Activated naive CD8-positive, alpha-beta T cell treated with anti-CD3 and anti-CD28 coated beads, Interleukin-2, amount 10 ng/mL, durations not matched to agents 7 days and 5 days (primary cell): ENCODE results near the gene HECTD4. TPM values are rescaled to one million over a fixed set of nuclear protein-coding genes. Genes with fewer than 3 reads are reported as not detected.
"Not testable (repeated sequence)": the region's sequence is repeated elsewhere in the genome, so short reads cannot be mapped to it uniquely, and the experiment has no call there.

Source experiments
- ATAC-seq: fragments of 150-1000 bp; cut with Tn5 transposase; one replicate; pipeline ENCODE4 v1.10.0; 2021; ENCODE audit warnings: low read depth, moderate library complexity
- POLR2A ChIA-PET: fragments of 350-600 bp; sonication (Branson Sonifier 250); formaldehyde crosslinking; loops from one replicate; lab custom pipeline; 2021; ENCODE audit warnings: antibody characterized with exemption; lab: Charles Lee
- DNase-seq: peaks from one replicate; pipeline ENCODE4 v3.0.0; 2021
- H3K27ac Mint-ChIP-seq: one replicate; pipeline ENCODE4 v1.8.0; 2022; ENCODE audit warnings: mild to moderate bottlenecking, mixed read lengths
- H3K27me3 Mint-ChIP-seq: one replicate; pipeline ENCODE4 v1.8.0; 2022; ENCODE audit warnings: mild to moderate bottlenecking, moderate library complexity, mixed read lengths
- H3K36me3 Mint-ChIP-seq: one replicate; pipeline ENCODE4 v1.8.0; 2021; ENCODE audit warnings: mild to moderate bottlenecking, mixed read lengths
- H3K4me1 Mint-ChIP-seq: one replicate; pipeline ENCODE4 v1.8.0; 2021; ENCODE audit warnings: mixed read lengths
- H3K4me3 Mint-ChIP-seq: one replicate; pipeline ENCODE4 v1.8.0; 2022; ENCODE audit warnings: mild to moderate bottlenecking, moderate library complexity, mixed read lengths
- H3K9me3 Mint-ChIP-seq: one replicate; pipeline ENCODE4 v1.8.0; 2021; ENCODE audit warnings: mixed read lengths
- total RNA-seq, 2 experiments: library from RNA; stranded (reverse); gene quantifications; one replicate each; pipeline ENCODE4 v1.2.3, GENCODE V29; 2021

The HECTD4 gene
- total RNA-seq, 2 experiments from 2014 or later: 45.8 to 47.0 TPM

DNA sequence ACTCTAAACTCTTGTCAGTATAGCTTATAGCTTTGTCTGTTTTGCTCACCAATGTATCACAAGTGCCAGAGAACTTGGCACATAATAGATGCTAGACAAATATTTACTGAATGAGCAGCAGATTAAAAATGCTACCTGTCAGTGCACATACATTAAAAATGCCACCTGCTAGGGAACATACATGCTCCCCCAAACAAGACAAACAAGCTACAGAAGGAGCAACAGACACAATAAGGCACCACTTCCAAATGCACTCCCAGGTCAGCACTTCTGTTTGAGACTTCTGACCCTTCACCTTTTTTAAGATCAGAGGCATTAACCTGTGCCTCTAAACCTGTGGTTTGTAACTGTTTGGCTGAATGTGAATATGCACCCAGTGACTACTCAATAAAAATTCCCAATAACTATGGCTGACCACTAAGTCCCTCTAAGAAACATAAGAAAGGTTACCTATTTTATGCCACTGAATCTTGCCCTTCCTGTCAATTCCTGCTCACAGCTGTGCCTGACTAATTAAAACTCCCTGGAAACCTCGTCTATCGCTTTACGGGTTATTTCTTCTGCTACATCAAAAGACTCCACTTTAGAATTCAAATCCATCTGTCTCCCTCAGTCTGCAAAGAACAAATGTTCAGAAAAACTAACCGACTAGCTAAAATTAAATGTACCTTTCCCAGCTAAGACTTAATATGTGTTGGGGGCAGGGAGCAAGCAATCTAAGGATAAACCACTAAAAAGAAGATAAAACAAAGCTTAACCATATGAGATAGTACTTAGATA, 41.0 kb downstream of the HECTD4 start:
- DNase-seq (no peak), ATAC-seq (no peak)
- peaks cover 10% of the 10 kb centered on the region for H3K4me1 Mint-ChIP-seq
- no peak overlapping the region for H3K27ac Mint-ChIP-seq
- peaks cover 5% of the 10 kb centered on the region for H3K36me3 Mint-ChIP-seq
- H3K27me3 Mint-ChIP-seq: no peaks in the 10 kb centered on the region
- no peaks in the 10 kb centered on the region for H3K9me3 Mint-ChIP-seq
- no peak overlapping the region for H3K4me3 Mint-ChIP-seq
- POLR2A ChIA-PET: no interaction called here

DNA sequence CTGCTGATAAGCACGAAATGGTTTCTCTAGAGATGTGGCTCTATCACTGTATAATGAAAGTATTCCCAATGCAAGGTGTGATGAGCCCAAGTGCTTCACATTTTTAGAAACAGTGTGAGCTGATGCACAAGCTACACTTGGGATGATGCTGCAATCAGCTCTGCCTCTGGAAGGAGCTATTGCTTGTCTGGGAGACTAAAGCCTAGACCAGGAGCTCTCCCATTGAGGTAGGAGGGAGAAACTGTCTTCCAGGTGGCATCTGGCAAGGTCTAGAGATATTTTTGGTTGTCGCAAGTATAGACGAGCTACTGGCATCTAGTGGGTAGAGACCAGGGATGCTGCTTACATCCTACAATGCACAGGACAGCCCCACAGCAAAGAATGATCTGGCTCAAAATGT, 42.0 kb downstream of the HECTD4 start:
- peaks cover 6% of the 10 kb centered on the region for H3K4me1 Mint-ChIP-seq
- H3K4me3 Mint-ChIP-seq: no peak overlapping the region
- DNase-seq: no peak
- POLR2A ChIA-PET: no interaction called here
- H3K27me3 Mint-ChIP-seq: no peaks in the 10 kb centered on the region
- H3K9me3 Mint-ChIP-seq: no peaks in the 10 kb centered on the region
- H3K36me3 Mint-ChIP-seq: peaks cover 4% of the 10 kb centered on the region
- H3K27ac Mint-ChIP-seq: no peak overlapping the region
- no peak for ATAC-seq

DNA sequence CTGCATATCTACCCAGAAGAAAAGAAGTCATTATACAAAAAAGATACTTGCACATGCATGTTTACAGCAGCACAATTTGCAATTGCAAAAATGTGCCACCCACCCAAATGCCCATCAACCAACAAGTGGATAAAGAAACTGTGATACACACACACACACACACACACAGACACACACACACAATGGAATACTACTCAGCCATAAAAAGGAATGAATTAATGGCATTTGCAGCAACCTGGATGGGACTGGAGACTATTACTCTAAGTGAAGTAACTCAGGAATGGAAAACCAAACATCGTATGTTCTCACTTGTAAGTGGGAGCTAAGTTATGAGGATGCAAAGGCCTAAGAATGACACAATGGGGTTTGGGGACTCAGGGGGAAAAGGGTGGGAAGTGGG, 47.2 kb downstream of the HECTD4 start:
- H3K4me3 Mint-ChIP-seq, H3K9me3 Mint-ChIP-seq, H3K4me1 Mint-ChIP-seq, ATAC-seq, H3K27me3 Mint-ChIP-seq, H3K27ac Mint-ChIP-seq, POLR2A ChIA-PET, H3K36me3 Mint-ChIP-seq, DNase-seq: not testable (repeated sequence)

GRCh38 chr12:112333019-112333418, 49.2 kb downstream of the HECTD4 start:
- no peak overlapping the region for H3K27ac Mint-ChIP-seq
- DNase-seq: no peak
- H3K4me3 Mint-ChIP-seq: no peak overlapping the region
- peaks cover 3% of the 10 kb centered on the region for H3K36me3 Mint-ChIP-seq
- no peaks in the 10 kb centered on the region for H3K9me3 Mint-ChIP-seq
- no peak for ATAC-seq
- no peaks in the 10 kb centered on the region for H3K27me3 Mint-ChIP-seq
- peaks cover 2% of the 10 kb centered on the region for H3K4me1 Mint-ChIP-seq
- POLR2A ChIA-PET: no interaction called here

DNA sequence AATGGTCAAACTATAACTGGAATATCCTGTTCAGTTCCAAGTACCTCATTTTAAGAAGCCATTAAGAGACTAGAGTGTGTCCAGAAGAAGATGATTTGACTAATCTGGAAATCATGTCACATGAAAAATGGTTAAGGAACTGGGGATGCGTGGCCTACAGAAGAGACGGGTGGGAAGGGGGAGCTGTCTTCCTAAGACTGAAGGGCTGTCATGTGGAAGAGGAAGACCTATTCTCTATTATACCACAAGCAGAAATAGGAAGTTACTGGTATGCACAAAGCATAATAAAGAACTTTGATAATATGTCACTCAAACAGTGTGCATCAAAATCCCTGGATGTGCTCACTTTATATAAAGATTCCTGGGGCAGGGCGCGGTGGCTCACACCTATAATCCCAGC, 50.3 kb downstream of the HECTD4 start:
- H3K27me3 Mint-ChIP-seq: no peaks in the 10 kb centered on the region
- peaks cover 2% of the 10 kb centered on the region for H3K4me1 Mint-ChIP-seq

DNA sequence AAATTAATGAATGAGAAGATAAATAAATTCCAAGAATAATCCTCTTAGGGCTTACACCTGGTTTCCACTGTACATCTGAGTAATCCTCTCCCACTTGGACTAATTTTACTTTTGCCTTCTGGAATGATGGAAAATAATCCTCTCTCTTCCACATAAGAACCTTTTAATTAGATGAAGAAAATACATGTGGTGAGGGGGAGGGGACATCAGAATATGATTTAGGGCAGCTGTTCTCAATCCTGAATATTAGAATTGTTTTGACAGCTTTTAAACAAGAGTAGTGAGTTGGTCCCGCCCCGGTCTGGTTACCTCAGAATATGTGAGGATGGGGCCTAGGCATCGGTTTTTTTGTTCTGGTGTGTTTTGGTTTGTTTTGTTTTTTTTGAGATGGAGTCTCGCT, 51.5 kb downstream of the HECTD4 start:
- POLR2A ChIA-PET: no interaction called here
- H3K4me1 Mint-ChIP-seq: peaks cover 2% of the 10 kb centered on the region
- DNase-seq (no peak), ATAC-seq (no peak)
- peaks cover 3% of the 10 kb centered on the region for H3K36me3 Mint-ChIP-seq
- no peak overlapping the region for H3K4me3 Mint-ChIP-seq
- no peak overlapping the region for H3K27ac Mint-ChIP-seq
- H3K27me3 Mint-ChIP-seq: no peaks in the 10 kb centered on the region
- H3K9me3 Mint-ChIP-seq: no peaks in the 10 kb centered on the region

More for the DNA sequence above, 50.3 kb downstream of the HECTD4 start:
- no peak for ATAC-seq
- Mint-ChIP-seq H3K27ac (no peak overlapping the region), H3K36me3 (peaks cover 3% of the 10 kb centered on the region), H3K9me3 (no peaks in the 10 kb centered on the region), H3K4me3 (no peak overlapping the region)
- no peak for DNase-seq
- POLR2A ChIA-PET: no interaction called here

DNA sequence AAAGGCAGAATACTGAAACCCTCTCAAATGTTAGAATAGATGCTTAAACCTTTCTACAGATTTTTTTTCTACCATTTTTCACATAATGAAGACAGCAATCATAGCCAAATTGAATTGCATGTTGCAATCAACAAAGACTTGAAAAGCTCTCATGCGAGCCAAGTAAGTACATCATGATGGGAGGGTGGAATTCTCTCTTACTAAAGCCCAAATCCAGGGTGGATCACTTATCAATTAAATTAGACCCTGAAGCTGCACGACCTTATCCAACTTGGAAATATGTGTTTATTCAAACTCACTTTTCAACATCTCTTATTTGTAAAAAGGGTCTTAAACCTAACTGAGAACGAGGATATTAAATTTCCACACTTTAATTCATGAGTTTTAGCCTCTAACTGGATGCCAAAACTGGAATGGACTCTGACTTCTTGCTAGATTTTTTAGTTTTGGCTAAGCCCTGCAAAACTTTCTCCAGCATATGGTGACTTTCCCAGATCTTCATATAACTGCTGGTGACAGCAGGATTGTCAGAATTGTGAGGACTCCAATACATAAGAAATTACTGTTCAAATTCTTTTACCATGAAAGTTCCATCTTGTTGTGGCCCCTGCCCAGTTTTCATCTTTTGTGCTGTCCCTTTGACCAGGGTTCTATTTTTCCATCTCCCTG, 53.6 kb downstream of the HECTD4 start:
- DNase-seq (no peak), ATAC-seq (no peak)
- Mint-ChIP-seq H3K36me3 (no peaks in the 10 kb centered on the region), H3K27me3 (peaks cover 2% of the 10 kb centered on the region), H3K27ac (no peak overlapping the region), H3K4me3 (no peak overlapping the region), H3K9me3 (no peaks in the 10 kb centered on the region), H3K4me1 (peaks cover 2% of the 10 kb centered on the region)
- POLR2A ChIA-PET: no interaction called here

DNA sequence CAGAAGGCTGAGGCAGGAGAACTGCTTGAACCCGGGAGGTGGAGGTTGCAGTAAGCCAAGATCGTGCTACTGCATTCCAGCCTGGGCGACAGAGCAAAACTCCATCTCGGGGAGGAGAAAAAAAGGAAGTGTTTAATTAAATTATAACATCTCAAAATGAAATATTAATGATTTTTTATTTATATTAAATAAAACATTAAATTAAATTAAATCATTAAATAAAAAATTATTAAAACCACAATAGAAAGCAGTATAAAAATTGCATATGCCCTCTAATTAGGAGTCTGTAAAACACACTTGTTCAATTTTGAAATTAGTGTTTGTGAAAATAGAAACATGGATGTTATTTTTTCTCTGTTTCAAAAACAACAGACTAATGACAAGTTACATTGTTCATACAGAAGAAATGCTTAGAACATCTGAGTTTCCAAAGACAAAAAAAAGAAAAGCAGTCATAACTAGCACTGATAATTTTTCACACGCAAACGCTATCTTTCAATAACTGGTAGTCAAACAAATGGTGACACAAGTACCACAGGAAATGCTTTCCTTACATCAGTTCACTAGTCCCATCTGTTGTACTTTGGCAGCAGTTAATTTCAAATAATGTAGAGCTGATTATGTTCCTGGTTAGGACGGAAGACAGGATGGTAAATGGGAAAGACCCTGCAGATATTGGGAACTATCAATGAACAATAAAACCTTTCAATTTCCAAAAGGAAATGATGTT, 54.9 kb downstream of the HECTD4 start:
- Mint-ChIP-seq H3K36me3 (no peaks in the 10 kb centered on the region), H3K9me3 (no peaks in the 10 kb centered on the region), H3K4me1 (peaks cover 4% of the 10 kb centered on the region), H3K27ac (no peak overlapping the region), H3K4me3 (no peak overlapping the region), H3K27me3 (peaks cover 2% of the 10 kb centered on the region)
- ATAC-seq: no peak
- POLR2A ChIA-PET: no interaction called here
- no peak for DNase-seq

- peaks cover 2% of the 10 kb centered on the region for H3K4me1 Mint-ChIP-seq
- H3K4me3 Mint-ChIP-seq: no peak overlapping the region
- H3K27me3 Mint-ChIP-seq: peaks cover 2% of the 10 kb centered on the region
- POLR2A ChIA-PET: no interaction called here
- no peaks in the 10 kb centered on the region for H3K36me3 Mint-ChIP-seq
- ATAC-seq: no peak
- H3K27ac Mint-ChIP-seq: no peak overlapping the region
- H3K9me3 Mint-ChIP-seq: no peaks in the 10 kb centered on the region
- DNase-seq: no peak
Observed at GRCh38 chr12:112325622-112326207, 56.5 kb downstream of the HECTD4 start.

GRCh38 chr12:112325157-112325556, 57.1 kb downstream of the HECTD4 start:
- Mint-ChIP-seq H3K27me3 (peaks cover 2% of the 10 kb centered on the region), H3K4me1 (peaks cover 2% of the 10 kb centered on the region), H3K9me3 (no peaks in the 10 kb centered on the region), H3K27ac (no peak overlapping the region), H3K36me3 (no peaks in the 10 kb centered on the region), H3K4me3 (no peak overlapping the region)
- DNase-seq: no peak
- ATAC-seq: no peak
- POLR2A ChIA-PET: no interaction called here

DNA sequence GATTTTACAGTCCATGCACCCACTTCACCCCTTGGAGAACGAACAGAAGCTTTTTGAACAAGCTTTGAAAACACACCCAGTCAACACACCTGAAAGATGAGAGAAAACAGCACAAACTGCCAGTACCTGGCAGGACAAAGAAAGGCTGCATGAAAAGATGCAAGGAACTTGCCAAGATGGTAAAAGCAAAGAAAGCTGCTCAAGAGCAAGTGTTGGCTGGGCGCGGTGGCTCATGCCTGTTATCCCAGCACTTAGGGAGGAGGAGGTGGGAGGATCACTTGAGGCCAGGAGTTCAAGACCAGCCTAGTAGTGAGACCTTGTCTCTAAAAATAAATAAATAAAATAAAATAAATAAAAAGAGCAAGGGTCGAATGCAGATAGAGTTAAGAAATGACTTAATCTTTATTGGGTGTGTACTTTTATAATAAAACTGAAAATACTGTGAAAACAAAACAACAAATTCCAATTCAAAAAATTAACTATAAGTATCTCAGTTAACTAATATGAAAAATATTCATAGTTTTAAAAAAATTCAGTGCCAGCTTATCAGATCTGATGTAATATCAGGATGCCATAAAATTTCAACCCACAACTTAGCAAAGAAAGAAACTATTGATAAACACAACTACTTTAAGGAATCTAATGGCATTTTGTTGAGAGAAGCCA, 59.2 kb downstream of the HECTD4 start:
- Mint-ChIP-seq H3K27ac (no peak overlapping the region), H3K4me1 (peaks cover 2% of the 10 kb centered on the region), H3K4me3 (no peak overlapping the region), H3K27me3 (peaks cover 2% of the 10 kb centered on the region), H3K36me3 (peaks cover 7% of the 10 kb centered on the region), H3K9me3 (no peaks in the 10 kb centered on the region)
- POLR2A ChIA-PET: no interaction called here
- no peak for DNase-seq
- no peak for ATAC-seq

- Mint-ChIP-seq H3K27ac (no peak overlapping the region), H3K9me3 (no peaks in the 10 kb centered on the region), H3K36me3 (peaks cover 7% of the 10 kb centered on the region), H3K4me3 (no peak overlapping the region), H3K27me3 (peaks cover 2% of the 10 kb centered on the region), H3K4me1 (peaks cover 2% of the 10 kb centered on the region)
- DNase-seq: no peak
- POLR2A ChIA-PET: no interaction called here
- ATAC-seq: no peak
Observed at GRCh38 chr12:112322441-112322840, 59.8 kb downstream of the HECTD4 start.

DNA sequence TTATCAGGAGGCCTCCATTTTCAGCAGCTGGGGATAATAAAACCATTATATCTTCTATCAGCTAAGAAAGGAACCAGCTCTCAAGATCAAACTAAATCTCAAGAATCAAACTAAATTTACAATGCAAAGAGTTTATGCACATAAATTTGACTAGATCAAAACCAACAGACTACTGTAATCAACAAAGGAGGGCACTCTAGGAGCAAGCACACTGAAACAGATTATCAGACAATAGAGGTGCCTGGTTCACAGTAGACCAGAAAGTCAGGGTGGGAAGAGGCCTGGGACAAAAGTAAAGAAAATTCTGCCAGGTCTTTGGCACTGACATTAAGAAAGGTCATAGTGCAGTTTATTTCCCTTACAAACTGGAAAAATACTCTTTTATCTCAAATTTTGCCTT, 61.0 kb downstream of the HECTD4 start:
- H3K36me3 Mint-ChIP-seq: peaks cover 7% of the 10 kb centered on the region
- no peak for DNase-seq
- H3K27me3 Mint-ChIP-seq: peaks cover 2% of the 10 kb centered on the region
- no peaks in the 10 kb centered on the region for H3K9me3 Mint-ChIP-seq
- H3K4me3 Mint-ChIP-seq: no peak overlapping the region
- no peak for ATAC-seq
- POLR2A ChIA-PET: no interaction called here
- H3K4me1 Mint-ChIP-seq: peaks cover 2% of the 10 kb centered on the region
- H3K27ac Mint-ChIP-seq: no peak overlapping the region
